ENCODE measurements around the gene OR6K6. TPM values are rescaled to one million over a fixed set of nuclear protein-coding genes. Genes with fewer than 3 reads are reported as not detected.

The OR6K6 gene
- total RNA-seq, 1 donor from 2014 or later = not detected

DNA sequence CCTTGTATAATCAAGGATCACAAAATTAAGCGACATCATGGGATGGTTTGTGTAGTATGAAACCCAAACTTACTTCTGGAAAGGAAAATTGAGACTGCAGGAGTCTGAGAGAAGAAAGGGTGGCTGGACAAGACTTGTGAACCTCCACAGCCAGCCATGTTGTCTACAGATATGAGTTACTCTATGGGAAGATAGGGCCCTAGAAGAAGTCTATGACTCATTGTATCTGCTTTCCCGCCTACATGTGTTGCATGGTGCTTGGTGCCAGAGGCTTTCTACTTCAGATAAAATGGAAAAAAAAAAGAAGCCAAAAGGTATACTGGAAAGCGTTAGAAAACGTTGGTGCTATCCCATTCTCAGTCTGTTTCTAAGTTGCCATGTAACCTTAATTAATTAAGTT lies 45.2 kb downstream of the OR6K6 start:
- Mint-ChIP-seq H3K9me3 (no peaks in the 10 kb centered on the region), H3K4me1 (ENCODE audit: unreplicated experiment) (no peaks in the 10 kb centered on the region), H3K4me3 (no peak overlapping the region), H3K27me3 (peaks cover 9% of the 10 kb centered on the region), H3K36me3 (no peaks in the 10 kb centered on the region), H3K27ac (no peak overlapping the region)
- DNase-seq (ENCODE audit: extremely low spot score, unreplicated experiment) = no peak
- TF ChIP-seq, protein P1, sequence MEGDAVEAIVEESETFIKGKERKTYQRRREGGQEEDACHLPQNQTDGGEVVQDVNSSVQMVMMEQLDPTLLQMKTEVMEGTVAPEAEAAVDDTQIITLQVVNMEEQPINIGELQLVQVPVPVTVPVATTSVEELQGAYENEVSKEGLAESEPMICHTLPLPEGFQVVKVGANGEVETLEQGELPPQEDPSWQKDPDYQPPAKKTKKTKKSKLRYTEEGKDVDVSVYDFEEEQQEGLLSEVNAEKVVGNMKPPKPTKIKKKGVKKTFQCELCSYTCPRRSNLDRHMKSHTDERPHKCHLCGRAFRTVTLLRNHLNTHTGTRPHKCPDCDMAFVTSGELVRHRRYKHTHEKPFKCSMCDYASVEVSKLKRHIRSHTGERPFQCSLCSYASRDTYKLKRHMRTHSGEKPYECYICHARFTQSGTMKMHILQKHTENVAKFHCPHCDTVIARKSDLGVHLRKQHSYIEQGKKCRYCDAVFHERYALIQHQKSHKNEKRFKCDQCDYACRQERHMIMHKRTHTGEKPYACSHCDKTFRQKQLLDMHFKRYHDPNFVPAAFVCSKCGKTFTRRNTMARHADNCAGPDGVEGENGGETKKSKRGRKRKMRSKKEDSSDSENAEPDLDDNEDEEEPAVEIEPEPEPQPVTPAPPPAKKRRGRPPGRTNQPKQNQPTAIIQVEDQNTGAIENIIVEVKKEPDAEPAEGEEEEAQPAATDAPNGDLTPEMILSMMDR (conservative IDR thresholded peaks at IDR 0.05) = no peak

DNA sequence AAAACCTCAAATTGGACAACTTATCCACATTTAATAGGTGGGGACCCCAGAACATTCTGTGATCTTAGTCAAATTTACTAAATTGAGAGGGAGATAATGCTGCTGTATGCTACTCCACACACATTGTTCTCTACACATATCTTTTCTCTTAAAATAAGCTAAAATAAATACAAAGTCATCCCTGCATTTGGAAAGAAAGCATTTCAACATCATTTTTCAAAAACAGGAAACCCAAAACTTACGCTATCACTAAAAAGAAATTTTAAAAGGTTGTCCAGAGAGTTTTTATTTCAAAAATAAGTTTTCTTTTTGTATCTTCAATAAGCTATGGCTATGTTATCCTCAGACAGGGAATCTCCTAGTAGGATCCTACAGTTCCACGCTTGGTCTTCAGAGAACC lies 46.0 kb downstream of the OR6K6 start:
- TF ChIP-seq, protein P1 (conservative IDR thresholded peaks at IDR 0.05) = no peak
- Mint-ChIP-seq H3K27ac (no peak overlapping the region), H3K27me3 (peaks cover 9% of the 10 kb centered on the region), H3K9me3 (no peaks in the 10 kb centered on the region), H3K4me1 (ENCODE audit: unreplicated experiment) (no peaks in the 10 kb centered on the region), H3K4me3 (no peak overlapping the region), H3K36me3 (no peaks in the 10 kb centered on the region)
- DNase-seq (ENCODE audit: extremely low spot score, unreplicated experiment) = no peak

DNA sequence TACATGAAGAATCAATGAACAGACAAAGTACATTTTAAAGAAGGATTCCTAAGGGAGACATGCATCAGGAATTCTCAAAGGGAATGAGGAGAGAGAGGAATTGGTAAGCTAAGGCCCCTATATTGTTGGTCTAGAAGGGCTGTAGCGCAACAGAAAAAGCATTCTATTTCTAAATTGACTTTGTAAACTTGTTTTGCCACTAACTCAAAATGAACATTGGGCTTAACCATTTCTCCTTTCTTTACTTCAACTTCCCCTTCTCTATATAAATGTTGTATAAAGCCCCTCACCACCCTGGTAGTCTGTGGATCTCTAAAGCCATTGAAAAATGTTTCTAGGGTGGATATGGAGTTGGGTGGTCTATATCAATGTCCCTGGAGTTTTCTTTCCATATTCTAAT lies 46.9 kb downstream of the OR6K6 start:
- H3K27ac Mint-ChIP-seq = no peak overlapping the region
- no peaks in the 10 kb centered on the region for H3K4me1 Mint-ChIP-seq (ENCODE audit: unreplicated experiment)
- H3K9me3 Mint-ChIP-seq = no peaks in the 10 kb centered on the region
- TF ChIP-seq, protein P1 (conservative IDR thresholded peaks at IDR 0.05) = no peak
- DNase-seq (ENCODE audit: extremely low spot score, unreplicated experiment) = no peak
- H3K36me3 Mint-ChIP-seq = no peaks in the 10 kb centered on the region
- no peak overlapping the region for H3K4me3 Mint-ChIP-seq
- H3K27me3 Mint-ChIP-seq = peaks cover 9% of the 10 kb centered on the region

DNA sequence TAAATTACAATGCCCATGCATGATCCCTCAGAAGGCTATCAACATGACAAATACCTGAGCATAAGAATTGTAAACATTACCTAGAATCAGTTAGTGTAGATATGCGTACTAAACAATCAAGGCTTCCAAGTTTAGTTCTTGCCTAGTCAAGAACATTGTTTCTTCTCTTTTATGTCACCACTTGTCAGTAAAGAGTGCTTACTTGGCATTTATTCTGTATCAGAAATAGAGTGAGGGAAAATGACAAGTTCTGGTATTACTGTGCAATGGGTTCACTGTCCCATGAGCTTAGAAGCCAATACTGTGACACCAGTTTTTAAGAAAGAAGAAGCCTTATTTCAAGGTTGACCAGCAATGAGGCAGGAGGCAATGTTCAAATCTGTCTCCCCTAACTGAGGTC lies 49.2 kb downstream of the OR6K6 start:
- H3K9me3 Mint-ChIP-seq = no peaks in the 10 kb centered on the region
- no peaks in the 10 kb centered on the region for H3K4me1 Mint-ChIP-seq (ENCODE audit: unreplicated experiment)
- H3K36me3 Mint-ChIP-seq = no peaks in the 10 kb centered on the region
- no peak overlapping the region for H3K27ac Mint-ChIP-seq
- DNase-seq (ENCODE audit: extremely low spot score, unreplicated experiment) = no peak
- TF ChIP-seq, protein P1 (conservative IDR thresholded peaks at IDR 0.05) = no peak
- H3K27me3 Mint-ChIP-seq = peaks cover 9% of the 10 kb centered on the region
- no peak overlapping the region for H3K4me3 Mint-ChIP-seq

Other genes starting within 250 kb of the OR6K6 start
- not detected in 2 replicates for gene OR6Y1, start 200.3 kb upstream of the OR6K6 start, total RNA-seq (ENCODE audit: low replicate concordance)
- not detected in 2 replicates for gene OR6P1, start 184.1 kb upstream of the OR6K6 start, total RNA-seq (ENCODE audit: low replicate concordance)
- gene OR10X1, start 174.8 kb upstream of the OR6K6 start, total RNA-seq (ENCODE audit: low replicate concordance) = not detected in 2 replicates
- gene OR10Z1, start 149.5 kb upstream of the OR6K6 start, total RNA-seq (ENCODE audit: low replicate concordance) = not detected in 2 replicates
- 0.21 and 0.68 TPM in 2 replicates for gene SPTA1, start 68.0 kb upstream of the OR6K6 start, total RNA-seq (ENCODE audit: low replicate concordance)
- gene OR6K2, start 54.1 kb upstream of the OR6K6 start, total RNA-seq (ENCODE audit: low replicate concordance) = not detected in 2 replicates
- not detected in 2 replicates for gene OR6K3, start 34.0 kb upstream of the OR6K6 start, total RNA-seq (ENCODE audit: low replicate concordance)
- not detected in 2 replicates for gene OR6N1, start 17.5 kb downstream of the OR6K6 start, total RNA-seq (ENCODE audit: low replicate concordance)
- not detected in 2 replicates for gene OR6N2, start 26.5 kb downstream of the OR6K6 start, total RNA-seq (ENCODE audit: low replicate concordance)
- gene MNDA, start 76.6 kb downstream of the OR6K6 start, total RNA-seq (ENCODE audit: low replicate concordance) = not detected in 2 replicates
- 1.0 and 2.9 TPM in 2 replicates for gene PYHIN1, start 176.8 kb downstream of the OR6K6 start, total RNA-seq (ENCODE audit: low replicate concordance)